HuH-7.5 (cell line): Measurements from ENCODE around the gene EHF.
"Not testable (repeated sequence)": the region's sequence is repeated elsewhere in the genome, so short reads cannot be mapped to it uniquely, and the experiment has no call there.

Experiments
- DNase-seq: peaks from one replicate; pipeline ENCODE4 v3.0.0; 2011; ENCODE audit warnings: low spot score

The EHF gene

DNA sequence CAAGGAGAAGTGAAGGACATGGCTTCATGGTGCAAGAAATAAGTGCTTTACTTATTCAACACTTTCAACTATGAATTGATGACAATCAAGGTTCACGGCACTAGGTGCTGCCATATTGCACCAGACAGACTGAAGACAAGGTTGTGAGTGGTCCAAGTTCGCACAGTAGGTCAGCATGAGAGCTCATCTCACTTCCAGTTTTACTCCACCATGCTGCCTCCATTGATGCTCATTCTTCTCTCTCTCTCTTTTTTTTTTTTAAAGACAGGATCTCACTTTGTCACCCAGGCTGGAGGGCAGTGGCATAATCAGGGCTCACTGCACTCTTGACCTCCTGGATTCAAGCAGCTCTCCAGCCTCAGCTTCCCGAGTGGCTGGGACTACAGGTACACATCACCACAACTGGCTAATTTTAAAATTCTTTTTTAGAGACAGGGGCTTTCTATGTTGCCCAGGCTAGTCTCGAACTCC, 47.7 kb downstream of the EHF start:
- no peak for DNase-seq

DNA sequence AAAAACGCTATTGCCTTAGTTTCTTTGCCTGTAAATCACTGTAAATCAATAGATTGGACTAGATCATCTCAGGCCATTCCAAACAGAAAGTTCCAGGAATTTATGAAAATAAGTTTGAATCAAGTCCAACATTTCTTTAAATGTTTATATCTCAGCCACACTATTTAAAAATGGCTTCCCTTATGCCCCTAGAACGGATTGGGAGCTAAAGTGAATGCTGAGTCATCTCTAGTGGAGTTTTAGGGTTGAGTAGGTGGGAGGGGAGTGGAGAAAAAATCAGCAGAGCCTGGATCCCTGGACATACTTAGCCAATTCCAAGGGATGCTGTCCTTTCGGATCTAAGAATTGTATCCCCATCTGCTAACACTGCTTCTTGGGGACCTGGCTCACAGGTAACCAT, 48.6 kb downstream of the EHF start:
- DNase-seq, result no peak

DNA sequence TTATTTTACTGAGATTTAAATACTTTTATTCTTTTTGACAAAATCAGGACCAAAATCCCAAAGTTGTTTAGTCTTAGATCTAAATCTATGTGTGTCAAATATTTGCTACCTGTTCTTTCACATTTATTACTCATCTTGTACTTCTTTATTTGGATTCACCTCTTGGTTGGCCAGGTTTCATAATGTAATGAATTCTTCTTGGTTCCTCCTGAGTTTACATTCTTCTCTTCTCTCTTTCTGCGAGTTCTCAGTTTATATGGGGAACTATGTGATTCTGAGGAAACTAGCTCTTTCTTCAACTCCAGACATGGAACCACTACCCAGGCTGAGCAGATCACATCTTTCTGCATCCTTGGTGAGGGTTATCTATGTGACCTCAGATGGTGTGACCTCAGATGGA, 50.2 kb downstream of the EHF start:
- no peak for DNase-seq

DNA sequence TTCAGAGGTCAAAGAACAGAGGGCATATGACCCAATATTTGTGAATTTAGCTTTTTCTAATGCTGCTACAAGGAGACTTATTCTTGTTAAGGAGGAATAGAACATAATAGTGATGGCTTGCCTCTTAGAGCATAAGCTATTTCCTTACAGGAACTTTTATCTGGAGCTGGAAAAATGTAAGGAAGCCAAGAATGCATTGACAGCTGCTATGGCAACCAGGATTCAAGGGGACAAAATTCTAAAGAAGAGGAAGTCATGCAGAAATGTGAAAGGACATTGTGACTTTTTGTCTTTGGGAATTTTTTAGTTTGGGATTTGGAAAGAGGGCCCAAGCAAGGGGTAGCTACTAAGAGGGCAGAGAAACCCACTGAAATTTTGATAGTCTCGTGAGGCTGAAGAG, 51.1 kb downstream of the EHF start:
- no peak for DNase-seq

DNA sequence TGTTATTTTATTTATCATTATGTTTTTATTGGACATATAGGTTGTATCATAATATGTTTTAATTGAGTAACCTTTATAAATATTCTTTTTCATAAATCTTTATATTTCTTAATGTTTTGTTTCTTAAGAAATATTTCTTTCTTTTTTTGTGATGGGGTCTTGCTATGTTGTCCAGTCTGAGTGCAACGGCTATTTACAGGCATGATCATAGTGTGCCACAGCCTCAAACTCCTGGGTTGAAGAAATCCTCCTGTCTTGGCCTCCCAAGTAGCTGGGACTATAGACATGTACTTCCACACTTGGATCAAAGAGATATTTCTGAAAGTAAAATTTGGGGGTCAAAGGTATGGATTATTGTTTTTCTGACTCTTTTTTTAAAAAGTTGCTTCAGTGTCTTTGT, 53.1 kb downstream of the EHF start:
- DNase-seq, result no peak

DNA sequence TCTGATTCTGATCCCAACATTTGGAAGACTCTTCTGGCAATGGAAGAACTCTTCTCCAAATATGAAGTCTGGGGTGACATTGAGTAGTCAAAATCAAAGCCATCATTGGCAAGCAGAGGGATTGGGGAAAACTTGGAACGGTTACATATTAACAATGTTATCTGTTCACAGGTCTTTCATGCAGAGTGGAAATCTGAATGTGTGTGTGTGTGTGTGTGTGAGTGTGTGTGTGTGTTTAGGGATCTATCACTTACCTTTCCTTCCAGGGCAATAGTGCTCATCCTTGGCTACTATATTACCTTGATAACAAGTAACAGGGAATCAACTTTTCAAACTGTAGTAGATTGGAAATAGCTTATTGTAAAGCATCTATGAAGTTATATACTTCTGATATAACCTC, 55.3 kb downstream of the EHF start:
- DNase-seq, result no peak

DNA sequence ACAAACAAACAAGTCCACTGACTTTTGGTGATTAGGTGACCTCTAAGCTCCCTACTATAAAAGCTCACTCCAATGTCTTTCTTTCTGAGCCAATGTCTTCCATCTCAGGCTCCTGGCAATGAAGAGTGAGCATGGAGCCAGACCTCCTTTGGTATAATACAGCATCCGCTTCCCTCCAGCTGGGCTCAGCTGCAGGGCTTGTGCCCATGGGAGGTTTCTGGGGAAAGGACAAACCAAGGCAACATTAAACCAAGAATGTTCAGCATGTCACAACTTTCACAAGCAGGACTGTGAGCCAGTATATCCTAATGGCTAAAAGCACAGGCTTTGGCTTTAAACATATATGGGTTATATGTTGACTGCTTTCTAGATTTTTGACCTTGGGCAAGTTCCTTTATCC, 58.8 kb downstream of the EHF start:
- DNase-seq, result no peak

DNA sequence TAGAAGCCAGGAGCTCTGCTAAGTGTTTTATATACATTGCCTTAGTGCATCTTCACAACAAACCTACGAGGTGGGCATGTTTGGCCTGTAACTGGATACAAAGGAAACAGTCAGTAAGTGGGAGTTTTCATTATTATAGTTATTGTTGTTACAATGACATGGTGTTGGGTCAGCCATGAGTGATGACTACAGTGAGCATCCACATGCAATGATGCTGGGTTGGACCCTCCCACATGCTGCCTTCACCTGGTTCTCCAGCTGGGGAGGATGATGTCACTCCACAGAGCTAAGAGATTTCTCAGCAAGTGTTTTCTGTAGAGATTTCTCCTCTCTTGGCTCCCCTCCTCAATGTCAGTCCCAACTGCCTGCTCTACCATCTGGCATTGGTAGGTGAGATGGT, 59.3 kb downstream of the EHF start:
- no peak for DNase-seq

DNA sequence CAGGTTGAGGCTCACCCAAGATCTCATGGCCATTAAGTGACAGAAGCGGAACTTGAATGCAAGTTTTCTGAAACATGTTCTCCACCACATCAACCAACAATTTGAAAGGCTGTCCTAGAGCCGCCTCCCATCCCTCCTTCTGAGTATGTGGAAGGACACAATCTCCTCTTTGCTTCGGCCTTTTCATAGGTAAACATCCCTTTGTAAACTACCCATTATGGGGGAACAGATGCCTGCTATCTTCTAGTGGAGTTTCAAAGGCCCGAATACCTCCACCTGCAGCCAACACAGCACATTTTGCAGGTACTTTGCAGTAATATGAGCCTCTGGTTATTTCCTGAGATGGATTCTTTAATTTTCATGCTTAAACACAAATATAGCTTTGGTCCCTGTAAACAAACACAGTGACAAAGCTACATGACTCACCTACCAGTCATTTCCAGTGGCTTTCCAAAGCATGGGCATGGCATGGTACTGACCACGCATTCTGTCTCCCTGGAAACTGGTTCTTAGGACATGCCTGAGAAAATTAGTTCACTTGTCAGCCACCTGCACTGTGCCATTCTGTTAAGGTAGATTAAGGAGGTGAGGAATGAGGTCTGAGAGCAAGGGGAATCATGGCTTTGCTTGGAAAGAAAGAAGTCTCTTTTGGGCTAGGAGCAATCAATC, 60.2 kb downstream of the EHF start:
- no peak for DNase-seq

DNA sequence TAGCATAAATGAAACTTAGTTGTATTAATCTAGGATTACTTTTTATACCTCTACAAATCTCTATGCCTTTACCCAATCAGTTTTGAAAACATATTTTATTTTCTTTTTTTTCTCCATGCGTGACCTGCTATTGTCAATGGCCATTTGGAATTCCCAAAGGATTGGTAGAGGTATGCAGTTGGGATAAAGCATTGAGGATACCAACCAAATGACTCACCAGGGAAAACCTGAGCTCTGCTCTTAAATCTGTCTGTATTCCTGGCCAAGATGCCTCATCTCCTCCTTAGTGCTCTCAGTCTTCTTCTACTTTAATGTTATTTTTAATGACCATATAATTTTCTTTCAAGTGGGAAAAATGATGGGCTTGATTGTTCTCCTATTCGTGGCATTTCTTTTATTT, 61.9 kb downstream of the EHF start:
- DNase-seq, result no peak

DNA sequence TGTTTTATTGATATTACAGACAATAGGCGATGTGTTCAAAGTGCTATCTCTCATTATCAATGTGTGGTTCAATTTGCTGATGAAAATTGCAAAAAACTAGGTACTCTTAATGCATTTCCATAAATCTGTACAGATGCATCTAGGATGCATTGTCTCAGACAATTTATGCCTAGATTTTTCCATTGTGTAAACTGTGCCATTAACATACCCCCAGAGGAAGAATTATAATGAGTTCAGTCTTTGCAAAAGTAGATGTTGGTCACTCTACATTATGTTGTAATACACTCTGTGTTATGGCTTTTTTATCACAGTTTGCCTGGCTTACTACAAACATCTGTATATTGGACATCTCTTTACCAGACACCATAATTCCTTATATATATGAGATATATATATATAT, 62.5 kb downstream of the EHF start:
- no peak for DNase-seq

DNA sequence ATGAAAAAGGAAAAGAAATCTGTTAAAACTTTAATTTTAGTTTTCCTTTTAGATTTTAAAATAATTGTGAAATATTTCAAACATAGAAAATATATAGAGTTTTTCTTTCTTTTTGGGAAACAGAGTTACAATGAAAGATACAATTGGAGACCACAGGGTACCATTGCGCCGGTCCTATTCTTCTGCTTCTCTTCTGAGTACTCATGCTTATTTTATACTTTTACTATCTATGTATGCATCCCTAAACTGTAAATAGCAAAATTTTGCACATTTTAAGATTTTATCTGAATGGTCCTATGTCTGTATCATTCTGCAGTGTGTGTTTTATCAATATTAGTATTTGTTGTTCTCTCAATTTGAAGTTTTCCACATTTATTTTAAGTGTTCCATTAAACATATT, 65.0 kb downstream of the EHF start:
- DNase-seq, result no peak

DNA sequence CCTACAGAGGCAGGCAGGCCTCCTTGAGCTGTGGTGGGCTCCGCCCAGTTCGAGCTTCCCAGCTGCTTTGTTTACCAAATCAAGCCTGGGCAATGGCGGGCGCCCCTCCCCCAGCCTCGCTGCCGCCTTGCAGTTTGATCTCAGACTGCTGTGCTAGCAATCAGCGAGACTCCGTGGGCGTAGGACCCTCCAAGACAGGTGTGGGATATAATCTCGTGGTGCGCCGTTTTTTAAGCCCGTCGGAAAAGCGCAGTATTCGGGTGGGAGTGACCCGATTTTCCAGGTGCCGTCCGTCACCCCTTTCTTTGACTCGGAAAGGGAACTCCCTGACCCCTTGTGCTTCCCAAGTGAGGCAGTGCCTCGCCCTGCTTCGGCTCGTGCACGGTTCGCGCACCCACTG, 71.4 kb downstream of the EHF start:
- not testable (repeated sequence) for DNase-seq

DNA sequence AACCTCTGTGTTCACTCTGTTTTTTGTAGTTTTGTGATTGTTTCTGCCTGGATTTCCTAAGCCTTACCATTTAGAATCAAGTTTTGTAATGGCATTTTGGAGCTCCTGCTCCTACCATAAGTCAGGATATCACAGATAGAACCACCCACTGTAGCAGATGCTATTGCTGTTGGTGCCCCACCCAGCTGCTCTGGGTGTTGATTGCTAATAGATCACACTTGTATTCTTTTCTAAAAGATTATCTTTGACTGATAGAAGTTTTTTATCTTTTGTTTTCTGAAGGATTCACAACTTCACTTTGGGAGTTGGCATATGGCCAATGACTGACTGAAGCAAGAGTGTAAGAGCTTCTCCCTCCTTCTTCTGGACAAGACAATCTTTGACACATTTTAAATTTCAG, 76.0 kb downstream of the EHF start:
- DNase-seq, result no peak

DNA sequence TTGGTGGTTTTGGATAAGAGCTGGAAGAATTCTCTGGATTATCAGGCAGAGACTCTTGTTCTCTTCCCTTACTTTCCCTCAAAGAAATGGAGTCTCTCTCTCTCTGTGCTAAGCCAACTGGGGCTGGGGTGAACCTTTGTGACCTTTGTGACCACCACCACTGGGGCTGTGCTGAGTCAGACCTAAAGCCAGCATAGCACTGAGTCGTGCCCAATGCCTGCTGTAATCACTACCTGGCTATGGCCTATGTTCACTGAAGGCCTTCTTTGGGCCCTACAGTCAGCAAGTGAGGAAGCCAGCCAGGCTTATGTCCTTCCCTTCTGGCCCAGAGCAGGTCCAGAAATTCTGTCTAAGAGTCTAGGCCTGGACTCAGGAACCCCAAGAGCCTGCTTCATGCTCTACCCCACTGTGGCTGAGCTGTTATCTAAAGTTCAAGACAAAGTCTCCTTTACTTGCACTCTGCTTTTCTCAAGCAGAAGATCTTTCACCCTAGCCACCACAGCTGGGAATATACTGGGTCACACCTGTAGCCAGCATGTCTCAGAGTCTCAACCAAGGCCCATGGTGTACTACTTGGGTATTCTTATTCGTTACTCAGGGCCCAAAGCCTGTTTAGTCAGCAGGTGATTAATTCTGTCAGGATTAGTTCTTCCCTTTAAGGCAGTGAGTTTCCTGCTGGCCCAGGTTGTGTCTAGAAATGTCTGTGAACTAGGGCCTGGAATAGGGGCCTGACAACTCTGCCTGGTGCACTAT, 86.0 kb downstream of the EHF start:
- no peak for DNase-seq

DNA sequence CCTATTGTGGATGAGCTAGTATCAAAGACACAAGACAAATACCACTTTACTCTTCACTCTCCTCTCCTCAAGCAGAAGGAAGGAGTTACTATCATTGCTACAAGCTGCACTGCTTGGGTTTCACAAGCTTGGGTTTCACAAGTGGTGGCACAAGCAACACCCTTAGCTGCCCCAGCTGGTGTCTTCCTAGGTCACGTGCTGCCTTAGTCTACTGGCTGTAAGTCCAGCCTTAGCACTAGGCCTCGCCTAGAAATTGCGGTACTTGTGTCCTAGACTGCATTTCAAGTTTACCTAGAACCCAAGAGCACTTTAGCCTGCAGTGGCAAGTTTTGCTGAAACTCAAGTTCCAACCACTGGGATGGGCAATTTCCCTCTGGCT, 86.6 kb downstream of the EHF start:
- no peak for DNase-seq
